ENCODE measurements around the gene INO80D. TPM values are rescaled to one million over a fixed set of nuclear protein-coding genes. Genes with fewer than 3 reads are reported as not detected.

The INO80D gene
- total RNA-seq, 1 donor from 2014 or later, result 18.1 TPM

DNA sequence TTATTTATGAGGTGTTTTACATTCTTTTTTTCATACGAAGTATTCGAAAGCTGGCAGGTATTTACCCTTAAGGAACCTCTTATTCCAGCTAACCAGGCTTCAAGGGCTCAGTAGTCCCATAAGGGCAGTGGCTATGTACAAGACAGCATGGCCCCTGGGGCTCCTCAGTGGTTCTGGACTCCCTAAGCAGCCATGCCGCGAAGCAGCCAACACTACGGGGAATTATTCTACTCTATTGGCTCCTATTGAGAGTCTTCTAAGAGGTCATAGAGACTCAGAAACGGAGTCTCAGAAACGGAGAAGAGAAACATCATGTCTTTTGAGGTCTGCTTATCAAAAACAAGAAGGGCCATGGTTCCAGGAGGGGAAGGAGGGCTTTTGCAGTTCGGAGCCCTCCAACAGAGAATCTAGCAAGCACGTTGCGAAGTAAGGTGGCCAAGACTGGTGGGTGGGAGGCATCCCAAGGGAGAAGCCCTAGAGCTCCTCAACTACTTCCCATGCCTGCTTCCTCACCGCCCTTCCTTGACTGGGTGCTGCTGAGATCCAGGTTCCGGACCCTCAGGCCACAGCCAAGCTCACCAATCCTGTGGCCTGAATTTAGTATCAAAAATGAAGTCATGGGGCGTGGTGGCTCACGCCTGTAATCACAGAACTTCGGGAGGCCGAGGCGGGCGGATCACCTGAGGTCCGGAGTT is 109.7 kb downstream of the INO80D start:
- DNase-seq (ENCODE audit: low read depth, low spot score), result no peak
- Mint-ChIP-seq H3K9me3 (peaks cover 2% of the 10 kb centered on the region), H3K4me1 (no peaks in the 10 kb centered on the region), H3K27me3 (ENCODE audit: low read depth) (peaks cover 4% of the 10 kb centered on the region), H3K36me3 (ENCODE audit: low read depth) (no peaks in the 10 kb centered on the region), H3K27ac (ENCODE audit: unreplicated experiment) (no peak overlapping the region), H3K4me3 (no peak overlapping the region)
- TF ChIP-seq, protein P1, sequence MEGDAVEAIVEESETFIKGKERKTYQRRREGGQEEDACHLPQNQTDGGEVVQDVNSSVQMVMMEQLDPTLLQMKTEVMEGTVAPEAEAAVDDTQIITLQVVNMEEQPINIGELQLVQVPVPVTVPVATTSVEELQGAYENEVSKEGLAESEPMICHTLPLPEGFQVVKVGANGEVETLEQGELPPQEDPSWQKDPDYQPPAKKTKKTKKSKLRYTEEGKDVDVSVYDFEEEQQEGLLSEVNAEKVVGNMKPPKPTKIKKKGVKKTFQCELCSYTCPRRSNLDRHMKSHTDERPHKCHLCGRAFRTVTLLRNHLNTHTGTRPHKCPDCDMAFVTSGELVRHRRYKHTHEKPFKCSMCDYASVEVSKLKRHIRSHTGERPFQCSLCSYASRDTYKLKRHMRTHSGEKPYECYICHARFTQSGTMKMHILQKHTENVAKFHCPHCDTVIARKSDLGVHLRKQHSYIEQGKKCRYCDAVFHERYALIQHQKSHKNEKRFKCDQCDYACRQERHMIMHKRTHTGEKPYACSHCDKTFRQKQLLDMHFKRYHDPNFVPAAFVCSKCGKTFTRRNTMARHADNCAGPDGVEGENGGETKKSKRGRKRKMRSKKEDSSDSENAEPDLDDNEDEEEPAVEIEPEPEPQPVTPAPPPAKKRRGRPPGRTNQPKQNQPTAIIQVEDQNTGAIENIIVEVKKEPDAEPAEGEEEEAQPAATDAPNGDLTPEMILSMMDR (conservative IDR thresholded peaks at IDR 0.05), result no peak

DNA sequence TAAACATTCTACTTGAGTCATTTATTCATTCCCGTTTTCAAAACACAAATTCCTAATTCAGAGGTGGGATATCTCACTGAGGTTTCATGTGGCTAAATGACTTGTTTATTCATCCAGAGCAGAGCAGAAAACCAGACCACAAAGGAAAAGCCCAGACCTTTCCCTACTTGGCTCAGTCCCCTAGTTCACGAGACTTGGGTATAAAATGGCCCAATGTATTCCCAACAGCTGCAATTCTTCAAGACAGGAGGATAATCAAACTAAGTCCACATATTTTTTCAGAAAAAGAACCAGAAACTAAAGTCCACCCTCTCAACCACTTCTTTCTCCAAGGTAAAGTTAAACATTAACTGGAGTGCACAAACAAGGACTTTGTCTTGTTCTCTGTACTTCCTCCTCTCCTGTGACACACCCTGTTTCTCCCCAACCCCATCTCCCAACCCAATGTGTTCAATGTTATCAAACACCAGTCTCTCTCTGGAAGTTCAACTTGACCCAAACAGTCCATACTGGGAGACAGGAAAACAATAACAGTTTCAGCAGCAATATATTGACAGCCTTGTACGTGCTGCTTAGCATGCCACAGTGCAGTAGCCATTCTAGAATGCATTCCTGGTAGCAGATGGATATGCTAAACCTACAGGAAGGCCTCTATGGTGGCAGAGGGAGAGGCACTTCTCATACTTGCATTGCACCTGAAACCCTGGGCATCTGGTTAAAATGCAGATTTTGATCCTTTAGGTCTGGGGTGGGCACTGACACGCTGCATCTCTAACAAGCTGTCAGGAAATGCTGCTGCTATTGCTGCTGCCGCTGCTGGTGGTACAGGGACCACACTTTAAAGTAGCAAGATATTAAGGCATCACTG is 110.7 kb downstream of the INO80D start:
- no peak overlapping the region for H3K27ac Mint-ChIP-seq (ENCODE audit: unreplicated experiment)
- H3K4me3 Mint-ChIP-seq, result no peak overlapping the region
- TF ChIP-seq, protein P1 (conservative IDR thresholded peaks at IDR 0.05), result no peak
- peaks cover 4% of the 10 kb centered on the region for H3K27me3 Mint-ChIP-seq (ENCODE audit: low read depth)
- no peak for DNase-seq (ENCODE audit: low read depth, low spot score)
- no peaks in the 10 kb centered on the region for H3K36me3 Mint-ChIP-seq (ENCODE audit: low read depth)
- no peaks in the 10 kb centered on the region for H3K4me1 Mint-ChIP-seq
- peaks cover 2% of the 10 kb centered on the region for H3K9me3 Mint-ChIP-seq

DNA sequence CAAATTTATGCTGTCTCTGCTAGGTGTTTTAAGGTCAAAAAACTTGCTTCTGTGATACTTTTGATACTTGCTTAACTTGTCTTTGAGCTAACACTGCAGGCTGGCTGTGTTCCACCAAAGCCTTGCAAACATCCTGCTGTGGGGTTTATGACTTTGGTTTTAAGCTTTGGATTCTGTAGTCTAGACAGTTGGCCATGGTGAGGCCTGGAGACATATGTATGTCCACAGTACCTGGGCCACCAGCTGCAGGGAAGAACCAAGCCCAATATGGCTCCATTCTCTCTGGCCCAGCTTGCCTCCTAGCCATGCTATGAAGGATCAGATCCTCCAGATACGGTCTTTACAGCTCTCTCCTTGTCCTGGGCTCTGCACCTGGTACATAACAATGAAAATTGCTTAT is 113.9 kb downstream of the INO80D start:
- TF ChIP-seq, protein P1 (conservative IDR thresholded peaks at IDR 0.05), result no peak
- Mint-ChIP-seq H3K27me3 (ENCODE audit: low read depth) (peaks cover 2% of the 10 kb centered on the region), H3K36me3 (ENCODE audit: low read depth) (no peaks in the 10 kb centered on the region)

DNA sequence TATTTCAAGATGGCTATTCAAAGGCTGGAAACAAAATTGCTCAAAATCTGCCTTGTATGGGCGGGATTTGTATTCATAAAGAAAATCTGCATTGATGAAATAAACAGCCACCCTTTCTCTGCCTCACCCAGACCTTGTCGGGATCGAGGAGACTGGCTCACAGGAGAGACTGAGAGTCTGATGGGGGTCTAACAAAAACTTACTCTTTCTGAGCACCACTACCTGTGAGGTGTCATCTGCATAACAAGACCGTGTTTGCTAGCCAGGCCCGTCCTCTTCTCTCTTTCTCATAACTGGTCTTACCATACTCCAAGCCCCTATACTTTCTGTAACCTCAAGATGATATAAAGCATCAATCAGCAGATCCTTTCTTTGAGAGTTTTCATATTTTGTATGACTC is 115.6 kb downstream of the INO80D start:
- peaks cover 2% of the 10 kb centered on the region for H3K27me3 Mint-ChIP-seq (ENCODE audit: low read depth)
- TF ChIP-seq, protein P1 (conservative IDR thresholded peaks at IDR 0.05), result no peak
- no peak for DNase-seq (ENCODE audit: low read depth, low spot score)
- no peaks in the 10 kb centered on the region for H3K4me1 Mint-ChIP-seq
- no peak overlapping the region for H3K4me3 Mint-ChIP-seq
- no peaks in the 10 kb centered on the region for H3K9me3 Mint-ChIP-seq
- H3K27ac Mint-ChIP-seq (ENCODE audit: unreplicated experiment), result no peak overlapping the region
- H3K36me3 Mint-ChIP-seq (ENCODE audit: low read depth), result no peaks in the 10 kb centered on the region

More for the DNA sequence above, 113.9 kb downstream of the INO80D start:
- no peaks in the 10 kb centered on the region for H3K4me1 Mint-ChIP-seq
- no peak overlapping the region for H3K27ac Mint-ChIP-seq (ENCODE audit: unreplicated experiment)
- peaks cover 2% of the 10 kb centered on the region for H3K9me3 Mint-ChIP-seq
- no peak for DNase-seq (ENCODE audit: low read depth, low spot score)
- no peak overlapping the region for H3K4me3 Mint-ChIP-seq

DNA sequence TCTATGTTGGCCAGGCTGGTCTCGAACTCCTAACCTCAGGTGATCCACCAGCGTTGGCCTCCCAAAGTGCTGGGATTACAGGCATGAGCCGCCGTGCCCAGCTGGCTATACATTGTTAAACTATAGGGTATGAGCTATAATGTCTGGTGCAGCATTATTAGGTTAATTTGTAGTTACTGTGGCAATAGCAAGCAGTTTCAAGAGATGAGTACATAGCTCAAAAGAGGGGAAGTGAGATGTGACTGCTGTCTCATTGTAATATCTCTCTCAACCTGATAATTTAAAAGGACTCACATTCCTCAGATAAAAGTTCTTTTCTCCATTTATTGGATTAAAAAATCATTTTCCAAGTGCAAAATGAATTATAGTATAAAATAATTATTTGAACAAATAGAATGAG is 116.4 kb downstream of the INO80D start:
- Mint-ChIP-seq H3K27me3 (ENCODE audit: low read depth) (peaks cover 2% of the 10 kb centered on the region), H3K4me1 (no peaks in the 10 kb centered on the region), H3K4me3 (no peak overlapping the region), H3K27ac (ENCODE audit: unreplicated experiment) (no peak overlapping the region), H3K36me3 (ENCODE audit: low read depth) (no peaks in the 10 kb centered on the region), H3K9me3 (no peaks in the 10 kb centered on the region)
- no peak for DNase-seq (ENCODE audit: low read depth, low spot score)
- TF ChIP-seq, protein P1 (conservative IDR thresholded peaks at IDR 0.05), result no peak

Data from neural crest cell (in vitro differentiated cells).